WTC11 (cell line): ENCODE measurements around the gene BTN3A1.

ENCODE experiments used
- ATF1 ChIP-seq: sonication (generic); formaldehyde crosslinking; IDR thresholded peaks from 2 replicates; pipeline ENCODE4 v1.8.1; 2023; ENCODE audit warnings: mild to moderate bottlenecking, moderate library complexity, missing genetic modification reagents
- ATF2 ChIP-seq: sonication (generic); formaldehyde crosslinking; IDR thresholded peaks from 2 replicates; pipeline ENCODE4 v1.8.1; 2022; ENCODE audit warnings: low read depth, missing genetic modification reagents, borderline replicate concordance
- CTCF ChIP-seq: fragments of 200-600 bp; IDR thresholded peaks from 2 replicates; pipeline ENCODE4 v1.8.0; 2022; ENCODE audit warnings: antibody characterized with exemption
- ESRRA ChIP-seq: sonication (generic); formaldehyde crosslinking; IDR thresholded peaks from 2 replicates; pipeline ENCODE4 v1.8.1; 2022; ENCODE audit warnings: mild to moderate bottlenecking, missing genetic modification reagents, borderline replicate concordance
- MLX ChIP-seq: sonication (generic); formaldehyde crosslinking; IDR thresholded peaks from 2 replicates; pipeline ENCODE4 v1.8.1; 2023; ENCODE audit warnings: mild to moderate bottlenecking, missing genetic modification reagents, moderate library complexity
- NFYB ChIP-seq: sonication (generic); formaldehyde crosslinking; conservative IDR thresholded peaks from 2 replicates; pipeline ENCODE4 v1.8.0; 2022; ENCODE audit warnings: low read depth, missing genetic modification reagents
- NR2C2 ChIP-seq: sonication (generic); formaldehyde crosslinking; IDR thresholded peaks from 2 replicates; pipeline ENCODE4 v1.8.0; 2022; ENCODE audit warnings: mild to moderate bottlenecking, missing genetic modification reagents
- PREB ChIP-seq: sonication (generic); formaldehyde crosslinking; IDR thresholded peaks from 2 replicates; pipeline ENCODE4 v1.8.1; 2022; ENCODE audit warnings: mild to moderate bottlenecking, missing genetic modification reagents, moderate library complexity, borderline replicate concordance
- RELA ChIP-seq: sonication (generic); formaldehyde crosslinking; IDR thresholded peaks from 2 replicates; pipeline ENCODE4 v1.8.1; 2022; ENCODE audit warnings: missing genetic modification reagents, mild to moderate bottlenecking, borderline replicate concordance
- SOX15 ChIP-seq: fragments of 250-450 bp; sonication (Bioruptor Pico); IDR thresholded peaks from 2 replicates; pipeline ENCODE4 v1.9.0; 2021; ENCODE audit warnings: mild to moderate bottlenecking
- USF1 ChIP-seq: sonication (generic); formaldehyde crosslinking; IDR thresholded peaks from 2 replicates; pipeline ENCODE4 v1.8.0; 2022; ENCODE audit warnings: mild to moderate bottlenecking, missing genetic modification reagents
- ZNF121 ChIP-seq: sonication (generic); formaldehyde crosslinking; IDR thresholded peaks from 2 replicates; pipeline ENCODE4 v1.8.0; 2023; ENCODE audit warnings: missing genetic modification reagents
- ZNF425 ChIP-seq: fragments of 250-450 bp; sonication (Bioruptor Pico); conservative IDR thresholded peaks from 2 replicates; pipeline ENCODE4 v1.9.0; 2021; ENCODE audit warnings: mild to moderate bottlenecking

- TF ChIP-seq CTCF: no peak
- TF ChIP-seq USF1 (CRISPR knock-in tag): no peak
- no peak for TF ChIP-seq RELA
- no peak for TF ChIP-seq ZNF121
- no peak for TF ChIP-seq NR2C2 (CRISPR knock-in tag)
- TF ChIP-seq ESRRA (CRISPR knock-in tag): no peak
- no peak for TF ChIP-seq ATF2 (CRISPR knock-in tag)
- TF ChIP-seq ZNF425 (CRISPR knock-in tag): no peak
- no peak for TF ChIP-seq NFYB (CRISPR knock-in tag)
- TF ChIP-seq SOX15 (CRISPR knock-in tag): no peak
- no peak for TF ChIP-seq ATF1
- no peak for TF ChIP-seq MLX (CRISPR knock-in tag)
- TF ChIP-seq PREB (CRISPR knock-in tag): no peak
Measured at GRCh38 chr6:26355366-26355765, 46.7 kb upstream of the BTN3A1 start.
